ENCODE data around the gene PRR3.

The PRR3 gene

DNA sequence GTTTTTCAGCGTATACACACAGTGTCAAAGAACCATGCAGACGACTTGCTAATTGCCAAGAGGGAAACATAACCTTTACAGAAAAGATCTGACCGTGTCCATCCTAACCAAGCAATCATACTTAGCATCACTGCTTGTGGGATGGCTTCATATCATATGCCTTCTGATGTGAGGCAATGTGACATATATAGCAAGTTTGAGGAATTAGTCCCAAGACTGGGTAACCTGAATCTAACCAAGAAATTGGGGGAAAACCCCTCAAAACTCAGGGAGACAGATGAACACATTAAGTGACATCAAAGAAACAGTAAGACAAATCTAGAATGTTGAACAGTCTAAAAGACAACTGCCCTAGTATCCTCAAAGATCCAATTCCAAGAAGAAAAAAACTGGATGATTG is 19.2 kb upstream of the PRR3 start:
- no peak for DNase-seq (ENCODE audit: low read depth in 2 of 2)

DNA sequence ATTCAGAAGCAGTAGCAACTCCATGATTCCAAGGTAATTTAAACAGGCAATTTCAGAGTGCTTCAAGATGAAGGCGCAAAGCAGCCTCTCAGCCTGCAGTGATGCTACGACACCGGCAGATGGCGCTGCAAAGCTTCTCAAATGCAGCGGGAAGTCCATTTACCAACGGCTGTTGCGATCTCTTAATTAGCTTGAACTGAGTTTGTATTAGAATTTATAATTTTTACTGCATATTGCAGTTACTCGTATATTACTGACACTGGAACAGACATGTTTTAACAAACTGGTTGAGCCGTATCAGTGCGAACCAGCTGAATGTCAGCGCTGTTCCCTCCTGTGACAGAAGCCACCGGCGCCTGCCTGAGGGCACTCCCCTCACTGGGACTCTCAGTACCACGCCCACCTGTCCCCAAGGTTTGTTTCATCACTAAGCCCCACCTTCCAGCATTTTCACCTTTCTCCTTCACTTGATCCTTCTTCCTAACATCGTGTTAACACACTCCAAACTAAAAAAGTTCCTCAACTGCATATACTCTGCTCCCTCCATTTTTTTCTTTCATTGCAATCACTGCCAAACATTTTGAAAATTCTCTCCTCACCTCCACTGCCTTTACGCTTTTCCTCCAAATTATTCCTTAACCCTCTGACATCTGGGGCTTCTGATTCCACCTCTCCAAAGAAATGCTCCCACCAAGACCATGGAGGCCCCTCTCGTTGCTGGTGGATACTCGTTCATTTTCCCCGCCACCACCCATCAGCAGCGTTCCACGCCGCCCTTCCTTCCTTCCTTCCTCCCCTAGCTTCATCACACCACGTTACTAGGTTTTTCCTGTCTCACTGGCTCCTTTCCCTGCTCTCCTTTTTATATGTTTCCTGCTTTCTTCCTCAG is 15.3 kb upstream of the PRR3 start:
- peak; percentile 55 to 56 for DNase-seq (ENCODE audit: low read depth in 2 of 2)

DNA sequence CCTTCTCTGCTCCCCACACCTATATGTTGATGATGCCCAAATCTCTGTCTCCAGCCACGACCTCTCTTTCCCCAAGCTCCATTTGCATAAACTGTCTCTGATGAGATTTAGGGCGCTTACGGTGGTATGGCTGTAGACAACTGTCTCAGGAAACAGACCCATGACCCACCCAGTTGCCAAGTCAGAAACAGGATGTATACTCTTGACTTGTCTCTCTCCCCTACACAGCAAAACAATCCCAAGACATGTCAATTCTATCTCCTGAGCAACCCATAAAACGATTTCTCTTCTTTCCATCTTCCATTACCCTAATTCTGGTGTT is 14.7 kb upstream of the PRR3 start:
- no peak for DNase-seq (ENCODE audit: low read depth in 2 of 2)

DNA sequence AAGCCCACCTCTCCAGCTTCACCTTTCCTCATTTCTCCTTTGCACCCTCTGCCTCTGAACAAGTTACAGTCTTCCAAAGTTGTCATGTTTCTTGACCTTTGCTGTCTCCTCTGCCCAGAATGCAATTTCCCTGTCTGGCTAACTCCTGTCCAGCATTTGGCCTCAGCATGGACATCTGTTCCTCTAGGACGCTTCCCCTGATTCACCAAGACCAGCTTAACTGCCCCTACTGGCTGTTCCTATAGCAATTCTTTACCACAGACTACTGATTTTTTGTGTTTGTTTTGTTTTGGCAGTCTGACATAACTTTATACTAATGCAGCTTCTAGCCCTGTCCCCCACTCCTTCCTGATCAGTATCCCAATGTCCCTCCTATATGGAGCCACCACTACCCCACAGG is 14.2 kb upstream of the PRR3 start:
- DNase-seq (ENCODE audit: low read depth in 2 of 2) = no peak

DNA sequence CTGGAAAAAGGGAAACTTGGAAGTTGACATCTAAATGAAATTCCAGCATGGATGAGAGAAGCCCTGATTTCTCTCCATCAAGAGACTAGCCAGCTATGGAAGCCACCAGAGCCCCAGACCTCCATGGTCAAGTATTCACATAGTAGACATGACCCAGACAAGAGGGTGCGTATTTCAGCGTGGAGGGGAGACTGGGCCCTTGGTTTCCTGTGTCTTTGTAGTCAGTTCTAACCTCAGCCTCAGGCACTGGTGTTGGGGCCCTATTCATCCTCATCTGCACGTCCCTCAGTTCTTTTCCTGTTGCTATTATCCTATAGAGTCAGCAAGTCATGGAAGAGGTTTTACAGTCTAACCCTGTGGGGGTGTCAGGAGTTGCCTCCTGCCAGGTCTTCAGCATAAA is 13.3 kb upstream of the PRR3 start:
- DNase-seq (ENCODE audit: low read depth in 2 of 2) = no peak

DNA sequence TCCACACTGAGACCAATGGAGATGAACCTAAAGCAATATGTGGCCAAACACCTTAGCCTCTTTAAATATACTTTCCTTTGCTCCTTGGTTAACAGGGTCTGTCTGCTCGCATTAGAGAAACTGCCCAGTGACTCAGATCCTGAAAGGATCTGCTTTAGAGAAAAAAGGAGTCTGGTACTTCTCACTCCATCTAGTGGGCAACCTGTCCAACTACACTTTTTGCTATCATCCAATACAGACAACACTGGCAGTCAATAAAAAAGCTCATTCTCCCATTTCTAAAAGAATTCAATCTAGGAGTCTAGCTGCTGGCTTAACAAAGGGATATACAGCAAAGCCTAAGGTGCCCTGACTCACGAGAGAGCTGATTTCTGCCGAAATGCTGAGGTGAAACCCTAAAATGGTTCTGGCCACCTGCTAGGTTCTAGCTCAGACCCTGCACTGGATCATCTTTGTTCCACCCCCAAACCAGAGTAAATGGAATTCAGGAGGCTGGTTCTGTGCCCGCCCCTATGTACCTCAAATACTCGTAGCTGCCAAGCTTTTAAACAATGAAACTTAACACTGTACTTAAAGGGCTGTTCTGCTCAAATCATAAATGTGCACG is 12.3 kb upstream of the PRR3 start:
- DNase-seq (ENCODE audit: low read depth in 2 of 2) = peak; percentile 39 to 46

DNA sequence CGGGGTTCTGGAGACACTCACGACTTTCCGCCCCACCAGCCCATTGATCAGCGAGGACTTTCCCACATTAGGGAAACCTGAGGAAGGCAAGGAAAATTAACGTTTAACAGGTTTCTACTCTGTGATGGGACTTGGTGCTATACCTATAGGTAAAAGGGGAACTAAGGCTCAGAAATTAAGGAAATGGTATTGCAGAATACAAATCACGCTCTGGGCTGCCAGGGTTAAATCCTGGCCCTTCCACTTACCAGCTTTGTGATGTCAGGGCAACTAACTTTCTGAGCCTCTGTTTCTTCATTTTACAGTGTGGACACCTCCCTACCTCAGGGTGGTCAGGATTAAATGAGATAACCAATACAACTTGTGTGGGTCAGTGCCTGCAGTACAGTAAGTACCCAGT is 9.6 kb upstream of the PRR3 start:
- DNase-seq (ENCODE audit: low read depth in 2 of 2) = no peak

DNA sequence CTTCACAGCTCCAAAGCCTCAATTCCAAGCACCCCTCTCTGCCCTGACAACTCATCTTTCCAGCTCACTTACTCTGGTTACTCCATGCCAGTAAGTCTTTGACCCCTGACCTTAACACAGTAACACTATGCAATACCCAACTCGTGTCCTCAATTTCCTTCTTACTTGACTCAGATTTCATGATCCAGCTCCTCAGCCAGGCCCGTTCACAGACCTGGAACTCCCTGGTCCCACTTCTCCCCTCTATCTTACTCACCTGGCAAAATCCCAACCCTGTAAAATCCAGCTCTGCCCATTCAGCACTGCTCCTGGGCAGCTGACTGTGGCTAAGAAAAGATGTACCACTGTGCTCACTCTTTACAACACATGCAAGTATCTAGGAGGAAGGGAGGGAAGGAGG is 8.7 kb upstream of the PRR3 start:
- DNase-seq (ENCODE audit: low read depth in 2 of 2) = no peak

DNA sequence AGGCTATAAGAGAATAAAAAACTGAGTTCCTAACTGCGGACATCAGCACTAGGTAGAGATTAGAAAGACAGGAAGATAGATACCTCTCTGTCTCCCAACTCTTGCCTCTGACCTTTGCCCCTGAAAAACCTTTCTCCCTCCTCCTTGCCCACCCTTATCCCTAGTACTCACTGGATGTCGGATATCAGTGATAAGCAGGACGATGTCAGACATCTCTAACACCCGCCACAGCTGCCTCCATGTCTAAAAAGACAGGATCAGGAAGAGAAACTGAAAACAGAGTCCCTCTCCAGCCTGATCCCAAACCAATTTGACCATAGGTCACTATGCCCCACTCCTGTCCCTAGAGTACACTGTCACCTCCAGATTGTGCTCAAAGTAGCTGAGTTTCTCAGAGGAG is 2.7 kb upstream of the PRR3 start:
- no peak for DNase-seq (ENCODE audit: low read depth in 2 of 2)

DNA sequence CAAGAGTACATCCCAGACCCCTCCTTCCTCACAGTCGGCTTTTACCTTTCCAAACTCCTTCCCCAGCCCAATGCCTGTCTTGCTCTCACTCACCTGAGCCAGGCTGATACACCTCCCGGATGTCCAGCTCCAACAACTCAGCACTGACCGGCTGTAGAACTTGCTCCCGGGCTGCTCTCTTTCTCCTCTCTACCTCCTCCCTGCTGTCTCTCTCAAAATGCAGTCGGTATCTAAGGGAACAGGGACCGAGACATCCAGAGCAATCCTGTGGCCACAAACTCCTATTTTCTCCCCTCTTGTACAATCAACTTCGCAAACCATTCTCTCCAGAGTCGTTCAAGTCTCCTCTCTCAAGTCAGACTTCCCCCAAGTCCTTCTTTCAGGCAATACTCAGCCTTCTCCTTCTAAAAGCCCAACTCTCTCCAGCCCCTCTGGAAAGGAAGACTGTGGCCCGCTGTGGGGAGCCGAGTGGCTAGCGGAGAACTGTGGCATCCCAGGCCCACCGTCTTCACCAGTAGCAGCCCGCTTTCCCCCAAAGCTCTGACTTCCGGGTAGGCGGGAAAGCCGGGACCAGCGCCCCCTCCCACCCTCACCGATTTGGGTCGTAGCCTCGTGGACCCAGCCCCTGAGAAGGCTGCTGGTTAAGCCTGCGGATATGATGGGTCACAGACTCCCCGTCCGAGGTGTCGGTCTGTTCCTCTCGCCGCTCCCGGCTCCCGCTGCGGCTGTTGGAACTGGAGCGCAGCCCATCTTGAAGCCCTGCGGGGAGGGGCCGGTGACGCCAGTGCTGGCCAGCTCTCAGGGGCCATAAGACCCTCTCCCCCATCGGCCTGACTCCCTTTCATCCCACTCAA is 1.9 kb upstream of the PRR3 start:
- no peak for DNase-seq (ENCODE audit: low read depth in 2 of 2)

DNA sequence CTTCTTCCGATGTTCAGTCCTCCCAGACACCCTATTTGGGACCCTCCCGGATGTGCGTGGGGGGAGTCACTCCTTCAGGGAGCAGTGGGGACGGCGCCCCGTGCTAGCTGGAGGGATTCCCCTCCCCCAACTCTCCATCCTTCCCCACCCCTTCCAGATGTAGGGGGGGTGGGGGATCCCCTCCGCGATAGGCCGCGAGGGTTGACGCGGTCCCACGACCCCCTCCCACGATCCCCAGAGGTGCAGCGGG is 1.4 kb upstream of the PRR3 start:
- DNase-seq (ENCODE audit: low read depth in 2 of 2) = no peak

DNA sequence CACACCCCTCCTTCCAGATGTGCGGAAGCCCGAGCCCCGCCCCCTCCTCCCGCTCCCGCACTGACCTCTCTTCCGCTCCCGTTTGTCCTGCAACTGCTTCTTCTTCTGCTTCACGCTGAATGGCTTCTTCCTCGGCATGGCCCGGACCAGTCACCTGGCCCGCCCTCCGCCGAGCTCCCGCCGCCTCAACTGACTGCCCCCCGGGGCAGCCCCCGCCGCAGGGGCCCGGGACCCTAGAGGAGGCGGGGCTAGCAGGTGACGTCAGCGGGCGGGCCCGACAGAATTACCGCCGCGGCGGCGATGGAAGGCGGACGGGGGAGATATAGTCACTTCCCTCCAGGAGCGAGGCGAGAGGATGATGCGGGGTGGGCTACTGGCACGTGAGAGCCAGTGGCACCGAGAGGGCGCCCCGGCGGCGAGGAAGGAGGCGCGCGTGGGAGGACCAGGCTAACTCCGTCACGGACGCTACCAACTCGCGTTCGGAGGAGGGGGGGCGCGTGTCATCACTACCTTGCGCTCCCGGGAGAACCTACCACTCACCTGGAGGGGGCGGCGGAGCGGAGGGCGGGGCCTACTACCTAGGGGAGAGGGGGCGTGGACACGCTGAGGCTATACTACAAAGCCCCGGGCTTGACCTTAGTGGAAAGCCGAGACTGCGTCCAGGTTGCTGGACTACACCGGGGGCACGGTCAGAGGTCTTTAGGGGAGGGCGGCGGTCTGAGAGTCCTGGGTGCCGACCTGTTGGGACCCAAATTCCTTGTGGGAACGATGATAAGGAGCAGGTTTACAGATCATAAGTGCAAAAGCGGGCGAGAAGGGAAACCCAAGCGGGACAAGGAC is 809 bp upstream of the PRR3 start, which contains the start of gene GNL1:
GNL1 (minus strand) TSS at position 424 of the 840 bp plus-strand sequence; CDS start at position 138, 286 bp downstream.
- peak; percentile 67 to 68 for DNase-seq (ENCODE audit: low read depth in 2 of 2)

DNA sequence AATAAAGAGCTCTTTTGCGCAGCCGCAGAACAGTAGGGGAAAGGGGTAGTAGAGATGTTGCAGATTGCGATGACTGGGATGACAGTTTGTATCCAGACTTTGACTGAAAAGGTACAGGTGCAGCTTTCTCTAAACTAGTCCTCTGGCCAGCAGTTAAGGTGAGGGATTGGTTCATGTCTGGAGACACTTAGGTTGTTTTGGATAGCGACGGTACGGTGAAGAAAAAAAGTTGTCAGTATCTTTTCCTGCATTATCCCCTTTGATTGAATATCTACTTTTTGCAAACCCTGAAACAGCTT is 537 bp downstream of the PRR3 start:
- no peak for DNase-seq (ENCODE audit: low read depth in 2 of 2)

DNA sequence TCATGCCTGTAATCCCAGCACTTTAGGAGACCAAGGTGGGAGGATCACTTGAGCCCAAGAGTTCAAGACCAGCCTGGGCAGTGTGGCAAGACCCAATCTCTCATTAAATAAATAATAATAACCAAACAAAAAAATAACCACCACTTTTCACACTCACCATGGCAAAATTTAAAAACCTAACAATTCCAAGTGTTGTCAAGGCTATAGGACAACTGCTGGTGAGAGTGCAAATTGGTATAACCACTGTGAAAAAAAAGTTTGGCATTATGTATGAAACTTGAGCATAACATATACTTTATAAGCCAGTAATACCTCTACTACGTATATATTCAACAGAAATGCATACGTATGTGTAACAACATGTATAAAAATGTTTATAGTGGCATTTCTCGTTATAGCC is 3.8 kb downstream of the PRR3 start:
- no peak for DNase-seq (ENCODE audit: low read depth in 2 of 2)

DNA sequence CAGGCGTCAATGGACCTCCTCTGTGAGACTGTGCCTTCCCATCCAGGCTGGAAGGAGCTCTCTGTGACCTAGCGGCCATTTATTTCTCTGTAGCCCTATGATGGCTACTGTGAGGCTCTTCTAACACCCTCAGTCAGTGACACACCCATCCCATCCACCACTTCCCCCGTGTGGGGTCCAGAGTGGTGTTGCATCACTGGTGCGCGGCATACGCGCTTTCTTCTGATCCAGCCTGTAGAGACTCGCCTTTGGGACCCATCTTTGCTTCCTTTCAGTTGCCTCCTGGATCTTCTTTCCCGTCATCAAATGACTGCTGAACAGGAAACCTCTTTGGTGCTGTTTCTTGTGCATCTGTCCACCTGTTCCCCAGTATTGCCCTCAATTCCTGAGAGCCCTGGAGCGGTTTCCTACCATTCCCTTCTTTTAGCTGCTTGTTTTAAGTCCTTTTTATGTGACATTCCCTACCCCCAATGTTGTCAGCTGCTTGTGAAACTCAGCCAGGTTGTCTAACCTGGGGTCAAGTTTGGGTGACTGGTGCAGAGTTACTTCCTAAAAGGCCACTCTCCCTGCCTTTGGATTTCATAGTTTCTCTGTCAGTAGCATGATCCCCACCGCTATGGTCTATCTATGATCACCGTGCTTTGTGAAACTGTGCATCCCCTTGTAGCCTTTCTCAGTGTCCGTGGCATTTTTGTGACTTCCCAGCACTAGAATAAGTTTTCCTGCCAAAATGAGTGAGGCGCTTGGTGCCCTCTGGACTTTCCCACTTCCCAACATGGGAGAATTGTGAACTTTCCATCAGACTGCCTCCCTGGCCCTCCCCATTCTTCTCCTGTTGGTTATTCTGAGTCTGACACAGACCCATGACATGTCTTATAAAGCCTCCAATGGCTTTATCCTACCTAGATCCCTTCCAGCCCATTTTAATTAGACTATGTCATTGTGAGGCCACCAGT is 5.7 kb downstream of the PRR3 start:
- DNase-seq (ENCODE audit: low read depth in 2 of 2) = no peak

DNA sequence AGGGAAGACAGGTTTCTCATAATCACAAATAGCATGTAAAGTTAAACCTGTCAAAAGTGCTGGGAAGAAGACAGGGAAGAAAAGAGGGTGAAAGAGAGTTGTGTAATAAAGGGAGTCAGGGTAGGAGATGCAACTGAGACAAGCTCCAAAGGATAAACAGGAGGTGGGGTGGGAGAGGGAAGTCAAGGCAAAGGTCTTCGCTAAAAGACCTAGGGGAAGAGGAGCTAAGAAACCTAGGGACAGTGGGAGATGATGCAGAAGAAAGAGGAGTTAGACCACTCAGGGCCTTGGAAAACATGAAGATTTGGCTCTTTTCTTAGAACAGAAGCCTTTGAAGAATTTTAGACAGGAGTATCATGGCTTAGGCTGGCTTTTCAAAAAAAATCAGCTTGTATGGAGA is 7.0 kb downstream of the PRR3 start:
- DNase-seq (ENCODE audit: low read depth in 2 of 2) = no peak

DNA sequence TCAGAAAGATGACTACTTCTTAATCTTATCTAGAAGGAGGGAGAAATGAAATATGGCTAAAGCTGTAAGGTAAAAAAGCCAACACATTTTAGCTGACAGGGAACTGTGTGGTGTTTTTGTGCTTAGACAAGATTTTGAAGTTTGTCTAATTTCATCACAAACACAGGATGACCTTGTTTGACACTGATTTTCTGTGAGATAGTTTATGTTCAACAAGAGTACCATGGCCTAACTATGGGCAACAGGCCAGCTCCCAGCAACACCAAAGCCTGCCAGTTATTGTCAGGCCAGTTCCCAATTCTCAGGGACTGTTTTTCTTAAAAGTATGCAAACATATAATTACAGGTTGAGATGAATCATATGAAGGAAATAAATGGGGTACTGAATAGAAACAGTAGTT is 8.7 kb downstream of the PRR3 start:
- DNase-seq (ENCODE audit: low read depth in 2 of 2) = no peak

DNA sequence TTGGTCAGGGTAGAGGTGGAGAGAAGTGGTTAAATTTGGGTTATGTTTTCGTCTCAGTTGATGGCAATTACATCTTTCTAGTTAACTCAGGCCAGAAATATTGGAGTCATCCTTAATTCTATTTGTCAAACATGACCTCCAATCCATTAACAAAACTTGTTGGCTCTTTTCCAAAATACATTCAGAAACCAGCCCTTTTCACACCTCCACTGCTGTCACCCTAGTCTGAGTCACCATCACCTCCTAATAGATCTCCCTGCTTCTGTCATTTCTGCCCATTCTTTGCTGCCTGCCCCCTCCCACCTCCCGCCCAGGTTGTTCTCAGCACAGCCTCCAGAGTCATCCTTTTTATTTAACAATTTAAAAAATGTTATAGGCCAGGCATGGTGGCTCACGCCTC is 11.2 kb downstream of the PRR3 start:
- no peak for DNase-seq (ENCODE audit: low read depth in 2 of 2)

DNA sequence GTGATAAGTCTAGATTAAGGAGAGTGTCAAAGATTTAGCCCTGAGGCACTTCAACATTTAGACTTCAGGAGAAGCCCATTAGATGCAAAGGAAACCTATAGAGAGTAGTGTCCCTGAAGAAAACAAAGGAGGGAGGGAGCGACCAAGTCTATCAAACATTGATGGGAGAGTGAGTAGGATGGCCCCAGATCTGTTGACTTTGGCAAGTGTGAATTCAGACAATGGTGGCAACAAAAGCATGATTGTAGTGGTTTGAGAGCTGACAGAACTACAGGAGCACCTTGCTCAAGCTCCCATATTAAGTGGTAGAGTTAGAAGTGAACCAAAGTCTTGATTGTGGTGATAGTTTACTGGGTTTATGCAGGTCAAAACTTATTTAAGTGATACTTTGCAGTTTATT is 13.2 kb downstream of the PRR3 start:
- no peak for DNase-seq (ENCODE audit: low read depth in 2 of 2)

DNA sequence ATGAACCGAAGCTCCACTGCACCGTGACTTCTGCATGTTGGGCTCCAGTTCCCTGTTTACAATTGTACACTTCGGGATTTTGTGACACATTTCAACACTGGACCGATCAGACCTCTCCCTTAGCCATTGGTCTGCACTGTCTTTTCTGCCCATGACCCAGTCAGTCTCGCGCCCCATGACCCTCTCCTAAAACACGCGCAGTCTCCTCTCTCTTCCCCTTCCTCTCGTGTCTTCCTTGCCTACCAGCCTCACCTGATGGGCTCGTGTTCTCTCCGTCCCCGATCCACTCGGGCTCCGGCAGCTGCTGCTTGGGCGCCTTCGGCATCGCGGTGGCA is 13.6 kb downstream of the PRR3 start:
- DNase-seq (ENCODE audit: low read depth in 2 of 2) = no peak

DNA sequence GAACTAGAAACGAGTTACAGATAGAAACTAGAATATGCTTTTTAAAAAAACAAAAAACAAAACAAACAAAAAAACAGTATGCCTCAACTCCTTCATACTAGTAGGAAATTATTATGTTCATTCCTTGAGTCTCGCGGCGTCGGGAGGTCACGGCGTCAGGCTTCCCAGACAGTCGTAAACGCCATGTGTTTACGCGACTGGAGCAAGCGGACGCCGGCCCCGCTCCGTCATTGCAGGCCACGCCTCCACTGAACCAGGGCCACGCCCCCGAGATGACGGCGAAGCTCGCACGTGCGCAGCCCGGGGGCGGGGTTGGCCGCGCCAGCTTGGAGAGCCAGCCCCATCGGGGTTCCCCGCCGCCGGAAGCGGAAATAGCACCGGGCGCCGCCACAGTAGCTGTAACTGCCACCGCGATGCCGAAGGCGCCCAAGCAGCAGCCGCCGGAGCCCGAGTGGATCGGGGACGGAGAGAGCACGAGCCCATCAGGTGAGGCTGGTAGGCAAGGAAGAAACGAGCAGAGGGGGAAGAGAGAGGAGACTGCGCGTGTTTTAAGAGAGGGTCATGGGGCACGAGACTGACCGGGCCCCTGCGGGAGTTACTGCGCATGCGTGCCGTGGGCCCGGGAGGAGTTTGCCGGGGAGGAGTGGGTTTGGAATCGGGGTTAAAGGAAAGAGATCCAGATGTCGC is 14.1 kb downstream of the PRR3 start, which contains the start of gene ABCF1:
ABCF1 (plus strand) TSS at position 368 of the 687 bp plus-strand sequence; CDS start at position 414, 46 bp downstream.
- peak; percentile 92 to 93 for DNase-seq (ENCODE audit: low read depth in 2 of 2)

Data from fibroblast of skin of left quadriceps (primary cell).